BLaER1 (cell line): ENCODE measurements around the gene GULP1.

Source experiments
- H3K27ac ChIP-seq: shearing (Covaris generic); formaldehyde crosslinking; 2 replicates; pipeline ENCODE4 v1.8.1; 2022
- H3K27me3 ChIP-seq: shearing (Covaris generic); formaldehyde crosslinking; 2 replicates; pipeline ENCODE4 v1.8.1; 2022
- H3K36me3 ChIP-seq: shearing (Covaris generic); formaldehyde crosslinking; 2 replicates; pipeline ENCODE4 v1.8.1; 2022
- H3K4me1 ChIP-seq: shearing (Covaris generic); formaldehyde crosslinking; 2 replicates; pipeline ENCODE4 v1.8.1; 2022
- H3K4me2 ChIP-seq: shearing (Covaris generic); formaldehyde crosslinking; 2 replicates; pipeline ENCODE4 v1.8.1; 2022
- H3K4me3 ChIP-seq: shearing (Covaris generic); formaldehyde crosslinking; 2 replicates; pipeline ENCODE4 v1.8.1; 2022
- H3K9ac ChIP-seq: shearing (Covaris generic); formaldehyde crosslinking; 2 replicates; pipeline ENCODE4 v1.8.1; 2022
- H3K9me3 ChIP-seq: shearing (Covaris generic); formaldehyde crosslinking; 2 replicates; pipeline ENCODE4 v1.8.1; 2022
- H4K20me1 ChIP-seq: shearing (Covaris generic); formaldehyde crosslinking; 2 replicates; pipeline ENCODE4 v1.8.1; 2022
- Cebpa-rat ChIP-seq: shearing (Covaris generic); IDR thresholded peaks from 2 replicates; pipeline ENCODE4 v1.8.1; 2022

GULP1 gene

DNA sequence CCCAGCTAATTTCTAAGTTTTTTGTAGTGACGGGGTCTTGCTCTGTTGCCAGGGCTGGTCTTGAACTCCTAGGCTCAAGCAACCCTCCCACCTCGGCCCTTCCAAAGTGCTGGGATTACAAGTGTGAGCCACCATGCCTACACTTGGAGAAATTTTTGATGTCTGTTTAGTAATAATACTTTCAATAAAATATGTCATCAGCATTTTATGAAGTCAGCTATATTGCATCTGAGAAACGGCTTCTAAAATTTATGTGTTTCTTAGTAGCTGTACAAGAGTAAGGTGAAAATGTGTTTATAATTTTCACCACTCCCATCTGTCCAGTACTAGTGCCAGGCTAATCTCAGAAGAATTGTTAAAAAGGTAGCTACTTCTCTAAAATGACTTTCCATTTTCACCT, 46.8 kb downstream of the GULP1 start:
- TF ChIP-seq Cebpa-rat = no peak
- Histone ChIP-seq H3K27me3 (no peaks in the 10 kb centered on the region), H3K4me1 (no peaks in the 10 kb centered on the region), H3K9me3 (no peaks in the 10 kb centered on the region), H3K36me3 (no peaks in the 10 kb centered on the region), H4K20me1 (no peaks in the 10 kb centered on the region), H3K27ac (no peak overlapping the region), H3K4me3 (no peak overlapping the region), H3K9ac (no peak overlapping the region), H3K4me2 (no peak overlapping the region)

DNA sequence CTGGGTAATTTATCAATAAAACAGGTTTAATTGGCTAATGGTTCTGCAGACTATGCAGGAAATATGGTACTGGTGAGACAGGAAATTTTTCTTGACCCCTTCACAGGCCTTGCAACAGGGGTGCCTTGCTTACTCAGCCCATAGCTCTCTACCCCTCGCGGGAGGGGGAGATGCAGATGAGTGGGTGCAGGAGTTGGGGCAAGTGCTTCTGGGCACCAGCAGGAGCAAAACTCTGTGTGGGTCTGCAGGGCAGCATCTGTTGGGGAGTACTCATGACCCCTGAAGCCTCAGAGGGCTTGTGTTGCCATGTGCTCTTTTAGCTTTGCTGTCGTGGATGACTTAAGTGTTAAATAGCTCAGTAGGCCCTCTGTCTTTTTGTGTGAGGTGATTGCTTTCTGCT, 48.6 kb downstream of the GULP1 start:
- no peak overlapping the region for H3K4me3 ChIP-seq
- H4K20me1 ChIP-seq = no peaks in the 10 kb centered on the region
- TF ChIP-seq Cebpa-rat = no peak
- no peaks in the 10 kb centered on the region for H3K27me3 ChIP-seq
- no peak overlapping the region for H3K27ac ChIP-seq
- H3K9ac ChIP-seq = no peak overlapping the region
- no peak overlapping the region for H3K4me2 ChIP-seq
- H3K9me3 ChIP-seq = no peaks in the 10 kb centered on the region
- H3K36me3 ChIP-seq = no peaks in the 10 kb centered on the region
- no peaks in the 10 kb centered on the region for H3K4me1 ChIP-seq

DNA sequence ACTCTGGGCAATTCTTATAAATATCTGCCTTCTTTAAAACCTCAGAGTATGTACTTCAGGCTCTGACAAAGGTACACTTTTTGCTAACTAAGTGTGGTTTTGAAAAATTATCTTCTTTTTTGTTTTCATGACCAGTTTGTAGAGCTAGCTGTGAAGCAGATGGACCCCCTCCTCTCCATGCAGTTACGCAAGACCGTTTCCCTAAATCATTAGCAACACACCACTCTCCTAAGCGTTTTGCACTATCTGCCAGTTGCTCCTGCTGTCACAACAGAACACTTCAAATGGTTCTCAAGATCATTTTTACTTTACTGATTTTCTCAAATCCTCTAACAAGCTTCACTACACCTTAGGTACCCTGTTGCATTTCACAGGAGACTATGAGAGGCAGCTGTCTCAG, 53.3 kb downstream of the GULP1 start:
- Histone ChIP-seq H3K27me3 (no peaks in the 10 kb centered on the region), H3K4me3 (no peak overlapping the region), H3K27ac (no peak overlapping the region), H3K9ac (no peak overlapping the region), H3K4me1 (no peaks in the 10 kb centered on the region), H4K20me1 (no peaks in the 10 kb centered on the region), H3K9me3 (no peaks in the 10 kb centered on the region), H3K36me3 (no peaks in the 10 kb centered on the region), H3K4me2 (no peak overlapping the region)
- no peak for TF ChIP-seq Cebpa-rat

GRCh38 chr2:188345426-188345825, 53.8 kb downstream of the GULP1 start:
- no peaks in the 10 kb centered on the region for H3K27me3 ChIP-seq
- no peaks in the 10 kb centered on the region for H4K20me1 ChIP-seq
- H3K4me1 ChIP-seq = no peaks in the 10 kb centered on the region
- no peaks in the 10 kb centered on the region for H3K9me3 ChIP-seq
- H3K4me2 ChIP-seq = no peak overlapping the region
- no peak overlapping the region for H3K9ac ChIP-seq
- no peak for TF ChIP-seq Cebpa-rat
- H3K4me3 ChIP-seq = no peak overlapping the region
- no peaks in the 10 kb centered on the region for H3K36me3 ChIP-seq
- H3K27ac ChIP-seq = no peak overlapping the region

DNA sequence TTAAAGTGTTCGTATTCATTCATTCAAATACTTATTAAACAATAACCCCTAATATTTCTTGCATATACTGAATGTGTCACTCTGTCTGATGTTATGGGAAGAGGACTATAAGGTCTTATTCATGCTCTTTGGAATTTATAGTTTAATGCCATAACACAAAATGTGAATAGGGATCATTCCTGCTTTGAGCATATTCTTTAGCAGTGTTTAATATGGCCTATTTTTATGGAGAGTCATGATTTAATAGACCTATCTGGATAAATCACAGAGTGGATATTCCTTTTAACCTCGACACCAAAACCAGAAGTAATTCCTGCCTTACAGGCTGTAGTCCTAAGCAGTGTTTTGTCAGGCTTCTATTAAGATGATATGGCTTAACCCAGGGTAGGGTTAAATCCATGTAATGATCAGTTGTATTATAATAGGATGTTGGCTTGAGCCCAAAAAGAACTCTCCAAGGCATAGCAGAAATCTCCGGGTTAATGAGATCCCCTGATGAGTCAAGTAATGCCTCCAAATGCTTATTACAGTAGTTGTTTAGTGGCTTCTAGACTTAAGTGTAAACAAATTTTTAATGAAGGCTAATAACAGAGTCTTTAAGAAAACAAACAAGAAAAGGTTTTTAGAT, 54.3 kb downstream of the GULP1 start:
- no peaks in the 10 kb centered on the region for H3K36me3 ChIP-seq
- H3K9ac ChIP-seq = no peak overlapping the region
- no peaks in the 10 kb centered on the region for H3K4me1 ChIP-seq
- no peak overlapping the region for H3K4me3 ChIP-seq
- H3K27ac ChIP-seq = no peak overlapping the region
- H3K27me3 ChIP-seq = no peaks in the 10 kb centered on the region
- no peak overlapping the region for H3K4me2 ChIP-seq
- H3K9me3 ChIP-seq = no peaks in the 10 kb centered on the region
- no peak for TF ChIP-seq Cebpa-rat
- H4K20me1 ChIP-seq = no peaks in the 10 kb centered on the region

DNA sequence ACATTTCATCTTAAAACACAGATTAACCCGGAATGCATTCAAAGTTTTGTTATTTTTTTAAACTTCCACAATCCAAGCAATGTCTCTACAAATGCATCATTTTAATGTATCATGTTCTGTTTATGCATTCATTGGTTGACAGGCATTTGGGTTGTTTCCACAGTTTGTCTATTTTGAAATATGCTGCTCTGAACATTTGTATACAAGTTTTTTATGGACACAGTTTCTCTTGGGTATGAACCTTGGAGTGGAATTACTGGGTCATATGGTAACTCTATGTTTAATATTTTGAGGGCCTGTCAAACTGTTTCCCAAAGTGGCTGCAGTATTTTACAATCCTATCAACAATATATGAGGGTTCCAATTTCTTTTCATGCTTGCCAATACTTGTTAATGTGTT, 57.3 kb downstream of the GULP1 start:
- Histone ChIP-seq H3K9me3 (no peaks in the 10 kb centered on the region), H3K9ac (no peak overlapping the region), H3K27ac (no peak overlapping the region), H4K20me1 (no peaks in the 10 kb centered on the region), H3K27me3 (no peaks in the 10 kb centered on the region), H3K4me2 (no peak overlapping the region), H3K36me3 (no peaks in the 10 kb centered on the region), H3K4me3 (no peak overlapping the region), H3K4me1 (no peaks in the 10 kb centered on the region)
- TF ChIP-seq Cebpa-rat = no peak

GRCh38 chr2:188353282-188353681, 61.6 kb downstream of the GULP1 start:
- no peak overlapping the region for H3K4me2 ChIP-seq
- H3K4me1 ChIP-seq = no peaks in the 10 kb centered on the region

GRCh38 chr2:188360485-188361263, 69.0 kb downstream of the GULP1 start:
- no peak overlapping the region for H3K27ac ChIP-seq
- TF ChIP-seq Cebpa-rat = peak; percentile 59; the same call in 1 of the 2 replicates

More at GRCh38 chr2:188353282-188353681, 61.6 kb downstream of the GULP1 start:
- H3K27ac ChIP-seq = no peak overlapping the region
- H4K20me1 ChIP-seq = no peaks in the 10 kb centered on the region
- no peak overlapping the region for H3K9ac ChIP-seq
- no peaks in the 10 kb centered on the region for H3K27me3 ChIP-seq
- no peaks in the 10 kb centered on the region for H3K9me3 ChIP-seq
- no peak overlapping the region for H3K4me3 ChIP-seq
- no peaks in the 10 kb centered on the region for H3K36me3 ChIP-seq
- no peak for TF ChIP-seq Cebpa-rat

GRCh38 chr2:188364033-188364630, 72.5 kb downstream of the GULP1 start:
- Histone ChIP-seq H3K36me3 (no peaks in the 10 kb centered on the region), H3K27ac (no peak overlapping the region), H3K4me2 (no peak overlapping the region), H3K4me1 (no peaks in the 10 kb centered on the region), H3K27me3 (no peaks in the 10 kb centered on the region), H3K9ac (no peak overlapping the region), H3K4me3 (no peak overlapping the region), H4K20me1 (no peaks in the 10 kb centered on the region), H3K9me3 (no peaks in the 10 kb centered on the region)
- TF ChIP-seq Cebpa-rat = no peak

More at GRCh38 chr2:188360485-188361263, 69.0 kb downstream of the GULP1 start:
- no peaks in the 10 kb centered on the region for H3K4me1 ChIP-seq
- H3K9me3 ChIP-seq = no peaks in the 10 kb centered on the region
- no peaks in the 10 kb centered on the region for H3K36me3 ChIP-seq
- H3K9ac ChIP-seq = no peak overlapping the region
- no peak overlapping the region for H3K4me2 ChIP-seq
- no peaks in the 10 kb centered on the region for H4K20me1 ChIP-seq
- H3K27me3 ChIP-seq = no peaks in the 10 kb centered on the region
- no peak overlapping the region for H3K4me3 ChIP-seq

DNA sequence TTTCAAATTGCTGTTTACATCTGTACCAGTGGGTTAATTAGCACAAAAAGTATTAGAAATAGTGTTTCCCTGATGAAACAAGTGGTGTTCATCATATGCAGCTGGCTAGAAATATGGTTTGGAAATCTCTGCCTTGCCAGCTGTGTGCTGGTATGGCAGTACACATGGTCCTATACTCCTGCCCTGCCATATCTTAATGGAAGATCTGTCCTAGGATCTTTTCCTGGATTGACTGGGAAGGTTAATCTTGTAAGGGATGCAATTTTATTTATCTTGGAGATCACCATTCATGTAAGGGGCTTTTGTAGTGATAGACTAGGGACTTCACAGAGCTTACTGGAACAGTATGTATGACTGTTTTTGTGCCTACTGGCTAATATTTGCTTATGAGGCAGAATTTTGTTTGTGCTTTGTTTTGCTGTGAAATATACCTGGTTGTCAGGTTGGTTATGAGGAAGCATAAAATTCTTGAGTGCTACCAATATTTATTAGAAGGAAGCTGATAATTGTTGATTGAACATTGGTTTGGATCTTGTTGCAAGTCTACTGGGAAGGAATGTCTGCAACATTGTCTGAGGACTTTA, 73.5 kb downstream of the GULP1 start:
- Histone ChIP-seq H3K36me3 (no peaks in the 10 kb centered on the region), H3K4me3 (no peak overlapping the region)
- TF ChIP-seq Cebpa-rat = no peak

More for the DNA sequence above, 73.5 kb downstream of the GULP1 start:
- H3K9ac ChIP-seq = no peak overlapping the region
- no peaks in the 10 kb centered on the region for H3K27me3 ChIP-seq
- no peak overlapping the region for H3K27ac ChIP-seq
- H4K20me1 ChIP-seq = no peaks in the 10 kb centered on the region
- H3K4me2 ChIP-seq = no peak overlapping the region
- no peaks in the 10 kb centered on the region for H3K9me3 ChIP-seq
- H3K4me1 ChIP-seq = no peaks in the 10 kb centered on the region
